GM21717 (cell line): ENCODE data around the gene NCKAP5.
"Not testable (repeated sequence)": the region's sequence is repeated elsewhere in the genome, so short reads cannot be mapped to it uniquely, and the experiment has no call there.

ENCODE experiments used
- ATAC-seq: cut with Tn5 transposase; IDR thresholded peaks from one replicate; pipeline ENCODE4 v1.9.1; 2021; ENCODE audit warnings: mild to moderate bottlenecking, moderate library complexity; ENCODE audit not compliant: unreplicated experiment

Gene NCKAP5

GRCh38 chr2:133475610-133476009, 92.7 kb downstream of the NCKAP5 start:
- ATAC-seq: no peak

DNA sequence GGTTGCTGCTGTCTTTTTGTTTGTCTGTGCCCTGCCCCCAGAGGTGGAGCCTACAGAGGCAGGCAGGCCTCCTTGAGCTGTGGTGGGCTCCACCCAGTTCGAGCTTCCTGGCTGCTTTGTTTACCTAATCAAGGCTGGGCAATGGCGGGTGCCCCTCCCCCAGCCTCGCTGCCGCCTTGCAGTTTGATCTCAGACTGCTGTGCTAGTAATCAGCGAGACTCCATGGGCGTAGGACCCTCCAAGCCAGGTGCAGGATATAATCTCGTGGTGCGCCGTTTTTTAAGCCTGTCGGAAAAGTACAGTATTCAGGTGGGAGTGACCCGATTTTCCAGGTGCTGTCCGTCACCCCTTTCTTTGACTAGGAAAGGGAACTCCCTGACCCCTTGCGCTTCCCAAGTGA, 97.8 kb downstream of the NCKAP5 start:
- ATAC-seq: not testable (repeated sequence)

GRCh38 chr2:133462811-133463210, 105.5 kb downstream of the NCKAP5 start:
- no peak for ATAC-seq

DNA sequence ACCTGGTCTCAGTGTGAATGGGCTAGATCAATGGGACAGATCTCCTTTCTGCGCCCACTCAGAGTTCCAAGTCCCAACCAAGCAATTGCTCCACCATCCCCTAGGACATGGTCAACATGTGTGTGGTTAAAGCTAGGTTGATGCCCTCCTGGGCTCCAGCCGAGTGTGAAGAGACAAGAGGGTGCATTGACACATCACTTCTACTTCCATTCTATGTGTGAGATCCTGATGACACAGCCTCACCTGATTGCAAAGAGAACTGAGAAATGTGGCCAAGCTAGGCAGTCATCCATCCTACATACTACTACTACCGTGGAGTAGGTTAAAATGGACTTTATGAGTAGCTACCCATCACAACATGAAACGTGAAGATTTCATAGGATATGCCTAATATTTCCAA, 106.8 kb downstream of the NCKAP5 start:
- no peak for ATAC-seq

- no peak for ATAC-seq
Measured at GRCh38 chr2:133459590-133459989, 108.7 kb downstream of the NCKAP5 start.

DNA sequence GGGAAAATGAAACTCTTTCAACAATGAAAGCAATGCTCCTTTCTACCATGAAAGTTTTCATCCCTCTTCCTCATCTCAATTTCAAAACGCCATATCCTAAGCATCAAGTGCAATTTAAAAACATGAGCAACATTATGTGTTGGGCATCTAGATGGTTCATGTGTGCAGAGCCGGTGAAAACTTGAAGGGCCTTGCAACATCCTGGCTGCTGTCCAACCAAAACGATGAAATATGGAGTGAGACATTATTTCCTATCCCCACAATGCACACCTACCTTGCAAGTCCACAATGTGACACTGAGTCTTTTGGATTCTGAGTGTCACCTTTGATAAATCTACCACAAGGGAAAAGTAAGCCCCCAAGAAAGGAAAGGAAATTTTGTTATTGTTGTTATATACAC, 110.0 kb downstream of the NCKAP5 start:
- ATAC-seq: no peak

GRCh38 chr2:133457861-133458260, 110.4 kb downstream of the NCKAP5 start:
- ATAC-seq: no peak

DNA sequence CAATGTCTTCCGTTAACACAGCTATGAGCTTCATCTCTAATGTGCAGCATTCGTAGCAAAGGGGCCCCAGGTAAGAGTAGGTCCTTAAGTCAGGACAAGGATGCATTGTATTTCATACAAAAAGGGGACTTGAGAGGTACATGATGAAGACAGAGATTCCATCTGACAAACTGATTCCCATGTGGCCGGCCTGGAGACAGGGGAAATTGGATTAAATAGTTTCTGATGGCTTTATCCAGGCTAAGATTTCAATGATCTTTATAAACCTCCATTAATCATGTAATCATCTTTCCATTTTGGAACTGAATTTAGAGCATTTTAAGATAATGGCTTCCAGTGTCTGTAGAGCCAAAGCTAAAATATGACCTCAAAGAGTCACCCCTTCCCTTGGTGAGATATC, 111.3 kb downstream of the NCKAP5 start:
- ATAC-seq: no peak

DNA sequence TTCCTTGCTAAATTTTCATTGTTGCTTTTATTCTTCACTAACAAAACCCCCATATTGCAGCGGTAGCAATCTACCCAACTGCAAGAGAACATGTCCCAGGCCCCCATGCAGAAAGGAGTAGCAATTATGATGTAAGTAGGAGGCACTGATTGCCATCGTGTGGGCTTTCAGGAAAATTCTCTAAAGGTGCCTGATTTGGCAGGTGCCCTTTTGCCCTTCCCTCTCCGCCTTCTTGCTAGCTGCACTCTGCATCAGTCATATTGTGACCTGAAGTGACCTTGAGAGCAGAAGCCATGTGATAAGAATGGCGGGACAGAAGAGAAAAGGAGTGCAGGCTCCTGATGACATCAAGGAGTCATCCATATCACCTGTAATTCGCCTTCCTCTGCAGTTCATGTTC, 112.1 kb downstream of the NCKAP5 start:
- no peak for ATAC-seq

- no peak for ATAC-seq
Measured at GRCh38 chr2:133453032-133453431, 115.2 kb downstream of the NCKAP5 start.

GRCh38 chr2:133452583-133452982, 115.7 kb downstream of the NCKAP5 start:
- no peak for ATAC-seq

DNA sequence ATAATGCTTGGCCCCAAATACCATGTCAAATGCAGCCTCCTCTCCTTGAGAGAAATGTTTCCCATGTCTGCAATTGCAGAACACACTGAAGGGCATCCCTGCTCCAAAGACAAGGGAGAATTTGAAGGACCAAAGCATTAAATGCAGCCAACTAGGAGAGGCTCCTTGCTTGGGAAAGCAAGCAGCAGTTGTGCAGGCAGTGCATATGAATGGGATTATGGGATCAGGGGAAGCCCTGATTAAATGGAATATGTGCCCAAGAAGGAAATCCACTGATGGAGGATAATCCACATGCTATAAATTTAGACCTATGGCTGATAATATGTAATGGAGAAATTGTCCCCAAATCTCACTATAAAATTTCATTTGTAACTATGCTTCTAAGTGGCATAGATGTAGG, 116.1 kb downstream of the NCKAP5 start:
- ATAC-seq: no peak

GRCh38 chr2:133448195-133448594, 120.1 kb downstream of the NCKAP5 start:
- ATAC-seq: no peak

DNA sequence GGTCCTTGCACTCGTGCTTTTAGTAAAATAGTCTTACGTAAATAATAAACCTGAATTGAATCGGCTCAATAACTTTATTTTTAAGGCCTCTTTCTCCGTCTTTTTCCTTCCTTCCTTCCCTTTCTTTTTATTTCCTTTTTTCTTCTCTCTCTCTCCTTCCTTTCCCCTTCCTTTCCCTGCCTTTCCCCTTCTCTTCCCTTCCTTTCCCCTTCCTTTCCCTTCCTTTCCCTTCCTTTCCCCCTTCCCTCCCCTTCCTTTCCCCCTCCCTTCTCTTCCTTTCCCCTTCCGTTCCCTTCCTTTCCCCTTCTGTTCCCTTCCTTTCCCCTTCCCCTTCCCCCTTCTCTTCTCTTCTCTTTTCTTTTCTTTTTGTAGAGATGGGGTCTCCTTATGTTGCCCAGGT, 121.0 kb downstream of the NCKAP5 start:
- no peak for ATAC-seq

DNA sequence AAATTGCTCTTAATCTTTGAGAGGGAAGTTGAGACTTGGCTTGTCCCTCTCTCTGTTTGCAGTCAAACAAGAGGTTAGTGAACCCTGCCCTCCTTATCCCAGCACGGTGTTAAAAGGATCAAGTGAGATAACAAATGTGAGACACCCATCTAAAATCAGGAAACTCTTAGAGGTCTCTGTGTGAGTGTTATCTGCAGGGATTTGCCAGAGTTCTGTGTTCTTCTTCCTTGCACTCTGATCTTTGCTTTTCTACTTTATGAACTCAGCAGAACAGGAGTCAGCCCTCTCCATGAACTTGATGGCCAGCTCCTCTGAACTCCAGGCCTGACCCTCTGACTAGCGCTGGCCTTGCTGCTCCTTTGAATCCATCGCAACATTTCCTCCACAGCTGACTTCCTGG, 123.8 kb downstream of the NCKAP5 start:
- no peak for ATAC-seq

- ATAC-seq: no peak
Measured at GRCh38 chr2:133442393-133442792, 125.9 kb downstream of the NCKAP5 start.

DNA sequence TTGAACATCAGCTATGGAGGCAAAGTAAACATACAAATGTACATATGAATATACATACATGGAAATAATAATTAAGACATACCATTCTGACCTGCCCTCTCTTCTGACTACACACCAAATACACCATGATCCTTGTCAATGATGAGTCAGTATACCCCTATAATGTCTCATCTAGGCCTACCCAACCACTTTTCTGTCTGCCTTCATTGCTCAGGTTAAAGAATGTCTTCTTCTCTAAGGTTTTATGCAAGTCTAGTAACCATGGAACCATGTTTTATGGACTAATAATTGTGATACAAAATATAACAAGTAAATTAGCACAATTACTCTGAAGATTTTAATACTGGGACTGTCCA, 128.7 kb downstream of the NCKAP5 start:
- no peak for ATAC-seq

DNA sequence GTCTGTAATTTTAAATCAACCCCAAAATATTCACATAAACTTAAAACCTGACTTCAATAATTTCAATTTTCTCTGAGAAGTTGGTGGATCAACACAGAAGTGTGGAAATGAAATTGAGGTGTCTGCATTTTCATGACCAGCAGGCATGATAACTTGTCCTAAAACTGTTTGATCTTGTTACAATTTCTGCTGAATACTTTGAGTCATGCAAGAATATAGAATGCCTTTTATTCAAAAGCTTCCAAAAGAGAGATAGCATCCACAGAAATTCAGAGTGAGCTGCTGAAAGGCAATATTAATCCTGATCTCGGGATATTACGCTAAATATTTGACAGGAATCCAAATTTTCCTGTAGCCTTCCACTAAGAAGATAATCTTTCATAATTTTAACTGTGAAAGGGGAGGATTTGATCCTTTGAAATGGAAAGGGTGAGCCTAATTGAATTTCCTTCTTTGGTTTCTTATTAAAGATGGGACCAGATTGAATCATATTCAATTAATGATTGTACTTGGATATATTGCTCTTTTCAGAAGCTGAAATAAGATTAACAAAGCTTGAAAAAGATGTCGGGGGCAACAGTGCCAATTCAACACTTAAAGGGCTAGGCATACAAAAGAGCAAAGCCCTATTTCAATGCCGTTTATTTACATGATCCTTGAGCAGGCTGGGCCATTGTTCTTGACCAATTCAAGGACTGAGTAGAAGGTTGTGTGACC, 129.3 kb downstream of the NCKAP5 start:
- ATAC-seq: no peak

DNA sequence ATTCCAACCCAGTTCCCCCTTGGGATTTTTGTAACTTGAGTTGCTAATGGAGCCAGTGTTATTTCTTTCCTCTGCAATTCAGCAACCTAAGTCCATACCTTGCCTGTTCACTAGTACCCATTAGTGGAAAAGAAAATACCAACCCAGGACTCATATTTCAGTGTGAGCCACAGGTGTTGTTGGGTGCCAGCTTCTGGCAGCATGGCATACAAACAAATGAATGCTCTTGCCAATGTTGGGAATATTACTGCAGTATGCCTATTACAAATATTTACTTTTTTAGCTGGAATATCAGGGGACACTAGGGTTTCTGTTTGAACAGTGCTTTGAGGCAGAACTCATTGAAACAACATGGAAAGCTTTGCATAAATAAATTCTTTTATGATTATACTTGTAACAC, 130.2 kb downstream of the NCKAP5 start:
- no peak for ATAC-seq

GRCh38 chr2:133437492-133437891, 130.8 kb downstream of the NCKAP5 start:
- no peak for ATAC-seq

DNA sequence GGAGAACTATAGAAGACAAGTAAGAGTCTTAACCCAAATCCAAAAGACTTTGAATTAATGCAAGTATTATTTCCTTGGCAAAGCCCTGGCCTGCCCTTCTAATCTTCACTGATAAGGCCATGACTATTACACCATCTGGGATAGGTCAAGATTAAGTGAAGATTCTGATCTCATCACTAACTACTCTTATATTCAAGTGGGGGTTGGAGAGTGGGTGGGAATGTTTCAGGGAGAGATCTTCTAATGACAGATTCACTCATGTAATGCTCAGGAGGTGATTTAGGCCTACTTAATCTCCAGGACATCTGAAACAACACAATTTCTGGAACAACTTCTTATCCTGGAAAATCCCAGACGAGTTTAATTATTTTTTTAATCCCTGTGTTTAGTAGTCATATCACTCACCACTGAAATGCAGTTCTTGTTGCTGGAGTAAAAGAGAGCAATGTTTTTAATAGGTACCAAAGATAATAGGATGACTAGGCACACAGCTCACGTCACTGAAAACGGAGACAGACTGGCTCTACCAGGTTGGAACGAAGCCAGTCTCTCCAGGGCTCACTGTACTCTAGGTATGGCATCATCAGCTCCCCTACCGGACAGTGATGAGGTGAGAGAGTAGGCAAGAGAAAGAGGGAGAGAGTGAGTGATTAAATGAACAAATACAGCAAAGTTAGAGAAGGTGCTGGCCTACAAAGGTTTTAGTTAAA, 133.1 kb downstream of the NCKAP5 start:
- ATAC-seq: no peak
